Limb (tissue), 2 donors: ENCODE data around the gene UNCX.
A peak's percentile ranks its signal among the peaks of the same experiment; 100 is the strongest.

Experiments
- DNase-seq, 2 donors: peaks; one replicate each; pipeline ENCODE4 v3.0.0-alpha.2; 2016; ENCODE audit errors: extremely low spot score in 2 of 2

The UNCX gene

GRCh38 chr7:1231214-1232102, 1.2 kb upstream of the UNCX start:
- DNase-seq: peak in 1 of 2 donors; percentile 45

GRCh38 chr7:1232103-1232466, 587 bp upstream of the UNCX start:
- DNase-seq: no peak

- DNase-seq: peak in 1 of 2 donors; percentile 53
These were observed 819 bp downstream of the UNCX start for GRCh38 chr7:1233333-1234048.

- no peak for DNase-seq
These were observed 1.6 kb downstream of the UNCX start for GRCh38 chr7:1234049-1234880.

- DNase-seq: peak in 1 of 2 donors; percentile 59
These were observed 2.3 kb downstream of the UNCX start for GRCh38 chr7:1234881-1235500.

GRCh38 chr7:1235501-1236131, 2.9 kb downstream of the UNCX start:
- DNase-seq: peak in 1 of 2 donors; percentile 60

GRCh38 chr7:1236132-1236661, 3.5 kb downstream of the UNCX start:
- peak in 1 of 2 donors; percentile 47 for DNase-seq

- peak in 1 of 2 donors; percentile 67 for DNase-seq
These were observed 4.4 kb downstream of the UNCX start for GRCh38 chr7:1236831-1237701.

GRCh38 chr7:1237704-1238255, 5.1 kb downstream of the UNCX start:
- peak in 1 of 2 donors; percentile 57 for DNase-seq

- peak in 1 of 2 donors; percentile 49 for DNase-seq
These were observed 5.8 kb downstream of the UNCX start for GRCh38 chr7:1238450-1238882.

GRCh38 chr7:1238931-1239802, 6.5 kb downstream of the UNCX start:
- peak in 1 of 2 donors; percentile 50 for DNase-seq

GRCh38 chr7:1239803-1240516, 7.3 kb downstream of the UNCX start:
- DNase-seq: peak in 1 of 2 donors; percentile 53

GRCh38 chr7:1240517-1241257, 8.0 kb downstream of the UNCX start:
- DNase-seq: peak in 1 of 2 donors; percentile 55

GRCh38 chr7:1241258-1241602, 8.6 kb downstream of the UNCX start:
- DNase-seq: peak in 1 of 2 donors; percentile 40

- peak in 1 of 2 donors; percentile 47 for DNase-seq
These were observed 9.1 kb downstream of the UNCX start for GRCh38 chr7:1241603-1242255.

- peak in 1 of 2 donors; percentile 46 for DNase-seq
These were observed 9.6 kb downstream of the UNCX start for GRCh38 chr7:1242256-1242605.
